Measurements from ENCODE around the gene SLFN5. TPM values are rescaled to one million over a fixed set of nuclear protein-coding genes. Genes with fewer than 3 reads are reported as not detected.

SLFN5 gene
- polyA plus RNA-seq, 1 donor from 2014 or later: 2.5 TPM

Other genes starting within 250 kb of the SLFN5 start
- 6.6 and 7.0 TPM in 2 replicates for gene RFFL, start 179.4 kb upstream of the SLFN5 start, polyA plus RNA-seq
- 13.8 and 19.0 TPM in 2 replicates for gene RAD51D, start 123.2 kb upstream of the SLFN5 start, polyA plus RNA-seq
- gene FNDC8, start 121.5 kb upstream of the SLFN5 start, polyA plus RNA-seq: not detected in 2 replicates
- 30.8 and 43.0 TPM in 2 replicates for gene NLE1, start 100.8 kb upstream of the SLFN5 start, polyA plus RNA-seq
- not detected in 2 replicates for gene UNC45B, start 95.3 kb upstream of the SLFN5 start, polyA plus RNA-seq
- gene SLC35G3, start 48.7 kb upstream of the SLFN5 start, polyA plus RNA-seq: not detected in 2 replicates
- gene SLFN11, start 130.5 kb downstream of the SLFN5 start, polyA plus RNA-seq: not detected in 2 replicates
- gene SLFN12, start 189.4 kb downstream of the SLFN5 start, polyA plus RNA-seq: not detected in 2 replicates
- 0.20 TPM in 1 of 2 replicates, not detected in the other for gene SLFN13, start 205.7 kb downstream of the SLFN5 start, polyA plus RNA-seq

Measured in neural cell (in vitro differentiated cells).